ENCODE results near the gene WIF1. TPM values are rescaled to one million over a fixed set of nuclear protein-coding genes. Genes with fewer than 3 reads are reported as not detected.

WIF1 gene
- total and polyA plus RNA-seq, 2 donors (not counting 1 experiment from before 2014, with no cell fraction given), result under 0.01 to 0.02 TPM

GRCh38 chr12:65139389-65139788 is 18.3 kb upstream of the WIF1 start:
- peaks cover 14% of the 10 kb centered on the region for H3K27me3 ChIP-seq (ENCODE audit: control insufficient read depth, insufficient read depth, low read length)
- H3K9me3 ChIP-seq (ENCODE audit: control insufficient read depth, insufficient read depth, low read depth, low read length), result no peaks in the 10 kb centered on the region
- no peak overlapping the region for H3K9ac ChIP-seq (ENCODE audit: insufficient read depth, low read length)
- H3K27ac ChIP-seq (ENCODE audit: insufficient read depth, low read length), result no peak overlapping the region
- DNase-seq (ENCODE audit: low read depth in 2 of 2), result no peak
- no peaks in the 10 kb centered on the region for H3K79me2 ChIP-seq (ENCODE audit: control insufficient read depth, insufficient read depth, low read length)
- H2AFZ ChIP-seq (ENCODE audit: low read length), result no peak overlapping the region
- no peaks in the 10 kb centered on the region for H3K36me3 ChIP-seq (ENCODE audit: control insufficient read depth, insufficient read depth, low read length)
- TF ChIP-seq EZH2 (IDR thresholded peaks at IDR 0.05; ENCODE audit: low read length, missing control alignments) (no peak), CTCF (conservative IDR thresholded peaks at IDR 0.05 in 1 of 2, IDR thresholded peaks at IDR 0.05 in 1 of 2; ENCODE audit: low read depth in 1 of 2, low read length in 2 of 2) (no peak)
- no peak overlapping the region for H3K4me3 ChIP-seq (replicated peaks in 1 of 4; ENCODE audit: control extremely low read depth in 1 of 4, insufficient read depth in 1 of 4, low read depth in 3 of 4, low read length in 4 of 4)
- no peak overlapping the region for H3K4me2 ChIP-seq (ENCODE audit: extremely low read depth, insufficient read depth, low read length)
- H3K4me1 ChIP-seq (ENCODE audit: control insufficient read depth, extremely low read depth, insufficient read depth, low read length), result no peaks in the 10 kb centered on the region
- H4K20me1 ChIP-seq (ENCODE audit: control insufficient read depth, extremely low read depth, insufficient read depth, low read length), result no peaks in the 10 kb centered on the region

- Histone ChIP-seq H3K27me3 (ENCODE audit: control insufficient read depth, insufficient read depth, low read length) (peaks cover 8% of the 10 kb centered on the region), H3K4me2 (ENCODE audit: extremely low read depth, insufficient read depth, low read length) (no peak overlapping the region), H3K36me3 (ENCODE audit: control insufficient read depth, insufficient read depth, low read length) (no peaks in the 10 kb centered on the region), H3K4me3 (replicated peaks in 1 of 4; ENCODE audit: control extremely low read depth in 1 of 4, insufficient read depth in 1 of 4, low read depth in 3 of 4, low read length in 4 of 4) (no peak overlapping the region), H3K79me2 (ENCODE audit: control insufficient read depth, insufficient read depth, low read length) (no peaks in the 10 kb centered on the region), H3K4me1 (ENCODE audit: control insufficient read depth, extremely low read depth, insufficient read depth, low read length) (no peaks in the 10 kb centered on the region), H3K9ac (ENCODE audit: insufficient read depth, low read length) (no peak overlapping the region), H4K20me1 (ENCODE audit: control insufficient read depth, extremely low read depth, insufficient read depth, low read length) (no peaks in the 10 kb centered on the region), H3K9me3 (ENCODE audit: control insufficient read depth, insufficient read depth, low read depth, low read length) (no peaks in the 10 kb centered on the region), H3K27ac (ENCODE audit: insufficient read depth, low read length) (no peak overlapping the region), H2AFZ (ENCODE audit: low read length) (no peak overlapping the region)
- DNase-seq (ENCODE audit: low read depth in 2 of 2), result no peak
- TF ChIP-seq CTCF (conservative IDR thresholded peaks at IDR 0.05 in 1 of 2, IDR thresholded peaks at IDR 0.05 in 1 of 2; ENCODE audit: low read depth in 1 of 2, low read length in 2 of 2), result no peak
- TF ChIP-seq EZH2 (IDR thresholded peaks at IDR 0.05; ENCODE audit: low read length, missing control alignments), result no peak
Measured at GRCh38 chr12:65133879-65134278, 12.8 kb upstream of the WIF1 start.

GRCh38 chr12:65126482-65126881 is 5.4 kb upstream of the WIF1 start:
- Histone ChIP-seq H3K36me3 (ENCODE audit: control insufficient read depth, insufficient read depth, low read length) (no peaks in the 10 kb centered on the region), H2AFZ (ENCODE audit: low read length) (no peak overlapping the region), H3K9me3 (ENCODE audit: control insufficient read depth, insufficient read depth, low read depth, low read length) (no peaks in the 10 kb centered on the region), H3K4me2 (ENCODE audit: extremely low read depth, insufficient read depth, low read length) (no peak overlapping the region), H3K27me3 (ENCODE audit: control insufficient read depth, insufficient read depth, low read length) (peaks cover 14% of the 10 kb centered on the region), H3K4me3 (replicated peaks in 1 of 4; ENCODE audit: control extremely low read depth in 1 of 4, insufficient read depth in 1 of 4, low read depth in 3 of 4, low read length in 4 of 4) (no peak overlapping the region), H4K20me1 (ENCODE audit: control insufficient read depth, extremely low read depth, insufficient read depth, low read length) (no peaks in the 10 kb centered on the region), H3K9ac (ENCODE audit: insufficient read depth, low read length) (no peak overlapping the region), H3K79me2 (ENCODE audit: control insufficient read depth, insufficient read depth, low read length) (no peaks in the 10 kb centered on the region), H3K4me1 (ENCODE audit: control insufficient read depth, extremely low read depth, insufficient read depth, low read length) (no peaks in the 10 kb centered on the region), H3K27ac (ENCODE audit: insufficient read depth, low read length) (no peak overlapping the region)
- TF ChIP-seq CTCF (conservative IDR thresholded peaks at IDR 0.05 in 1 of 2, IDR thresholded peaks at IDR 0.05 in 1 of 2; ENCODE audit: low read depth in 1 of 2, low read length in 2 of 2) (no peak), EZH2 (IDR thresholded peaks at IDR 0.05; ENCODE audit: low read length, missing control alignments) (no peak)
- no peak for DNase-seq (ENCODE audit: low read depth in 2 of 2)

Data from fibroblast of lung (primary cell).